Measurements from ENCODE around the gene CCDC88A. TPM values are rescaled to one million over a fixed set of nuclear protein-coding genes. Genes with fewer than 3 reads are reported as not detected.

The CCDC88A gene
- total RNA-seq, 1 donor from 2014 or later, result 66.7 TPM

GRCh38 chr2:55405116-55405515 is 14.5 kb downstream of the CCDC88A start:
- Histone ChIP-seq H3K36me3 (ENCODE audit: insufficient read depth, low read length) (peaks cover 4% of the 10 kb centered on the region), H3K9me3 (ENCODE audit: insufficient read depth, low read depth, low read length) (no peaks in the 10 kb centered on the region), H3K79me2 (ENCODE audit: insufficient read depth, low read length) (peaks cover 56% of the 10 kb centered on the region), H4K20me1 (ENCODE audit: insufficient read depth, low read length) (peaks cover 22% of the 10 kb centered on the region), H3K27me3 (ENCODE audit: insufficient read depth, low read length) (no peaks in the 10 kb centered on the region), H3K4me3 (ENCODE audit: insufficient read depth, low read depth, low read length) (no peak overlapping the region), H3K4me1 (ENCODE audit: insufficient read depth, low read length) (peaks cover 14% of the 10 kb centered on the region), H2AFZ (ENCODE audit: low read depth, low read length) (no peak overlapping the region), H3K4me2 (ENCODE audit: low read length) (no peak overlapping the region), H3K9ac (ENCODE audit: low read length) (no peak overlapping the region), H3K27ac (ENCODE audit: low read depth, low read length) (no peak overlapping the region)
- no peaks in the 10 kb centered on the region for H3K9me3 Mint-ChIP-seq (ENCODE audit: unreplicated experiment)
- peaks cover 10% of the 10 kb centered on the region for H3K36me3 Mint-ChIP-seq (ENCODE audit: low read depth, unreplicated experiment)
- no peak for TF ChIP-seq CTCF (IDR thresholded peaks at IDR 0.05; ENCODE audit: insufficient read depth, low read depth, low read length)
- TF ChIP-seq EZH2 (IDR thresholded peaks at IDR 0.05; ENCODE audit: insufficient read depth, low read length), result no peak
- peaks cover 14% of the 10 kb centered on the region for H3K4me1 Mint-ChIP-seq (ENCODE audit: low read depth, unreplicated experiment)
- no peak overlapping the region for H3K4me3 Mint-ChIP-seq (ENCODE audit: unreplicated experiment)
- H3K27ac Mint-ChIP-seq (ENCODE audit: unreplicated experiment), result no peak overlapping the region
- H3K27me3 Mint-ChIP-seq (ENCODE audit: low read depth, unreplicated experiment), result no peaks in the 10 kb centered on the region
- DNase-seq (ENCODE audit: low read depth) (no peak), FAIRE-seq (no peak)

GRCh38 chr2:55403256-55403998 is 16.2 kb downstream of the CCDC88A start:
- H3K4me2 ChIP-seq (ENCODE audit: low read length), result no peak overlapping the region
- no peak overlapping the region for H3K27ac ChIP-seq (ENCODE audit: low read depth, low read length)
- H3K9me3 Mint-ChIP-seq (ENCODE audit: unreplicated experiment), result no peaks in the 10 kb centered on the region
- peaks cover 10% of the 10 kb centered on the region for H3K36me3 Mint-ChIP-seq (ENCODE audit: low read depth, unreplicated experiment)
- no peak overlapping the region for H3K27ac Mint-ChIP-seq (ENCODE audit: unreplicated experiment)
- no peaks in the 10 kb centered on the region for H3K27me3 Mint-ChIP-seq (ENCODE audit: low read depth, unreplicated experiment)
- FAIRE-seq (no peak), DNase-seq (ENCODE audit: low read depth) (peak; percentile 40)
- H3K79me2 ChIP-seq (ENCODE audit: insufficient read depth, low read length), result peaks cover 48% of the 10 kb centered on the region
- no peak overlapping the region for H2AFZ ChIP-seq (ENCODE audit: low read depth, low read length)
- no peaks in the 10 kb centered on the region for H3K9me3 ChIP-seq (ENCODE audit: insufficient read depth, low read depth, low read length)
- no peaks in the 10 kb centered on the region for H3K27me3 ChIP-seq (ENCODE audit: insufficient read depth, low read length)
- no peak overlapping the region for H3K9ac ChIP-seq (ENCODE audit: low read length)
- peaks cover 7% of the 10 kb centered on the region for H3K4me1 Mint-ChIP-seq (ENCODE audit: low read depth, unreplicated experiment)
- no peak overlapping the region for H3K4me3 ChIP-seq (ENCODE audit: insufficient read depth, low read depth, low read length)
- H3K4me1 ChIP-seq (ENCODE audit: insufficient read depth, low read length), result peaks cover 4% of the 10 kb centered on the region
- H4K20me1 ChIP-seq (ENCODE audit: insufficient read depth, low read length), result peaks cover 13% of the 10 kb centered on the region
- peaks cover 4% of the 10 kb centered on the region for H3K36me3 ChIP-seq (ENCODE audit: insufficient read depth, low read length)
- TF ChIP-seq EZH2 (IDR thresholded peaks at IDR 0.05; ENCODE audit: insufficient read depth, low read length) (no peak), CTCF (IDR thresholded peaks at IDR 0.05; ENCODE audit: insufficient read depth, low read depth, low read length) (no peak)
- H3K4me3 Mint-ChIP-seq (ENCODE audit: unreplicated experiment), result no peak overlapping the region

GRCh38 chr2:55401124-55401523 is 18.5 kb downstream of the CCDC88A start:
- no peaks in the 10 kb centered on the region for H3K9me3 Mint-ChIP-seq (ENCODE audit: unreplicated experiment)
- Histone ChIP-seq H3K36me3 (ENCODE audit: insufficient read depth, low read length) (peaks cover 4% of the 10 kb centered on the region), H3K9ac (ENCODE audit: low read length) (no peak overlapping the region), H3K27me3 (ENCODE audit: insufficient read depth, low read length) (no peaks in the 10 kb centered on the region), H3K4me3 (ENCODE audit: insufficient read depth, low read depth, low read length) (no peak overlapping the region), H3K4me2 (ENCODE audit: low read length) (no peak overlapping the region), H3K9me3 (ENCODE audit: insufficient read depth, low read depth, low read length) (no peaks in the 10 kb centered on the region), H3K4me1 (ENCODE audit: insufficient read depth, low read length) (no peaks in the 10 kb centered on the region), H2AFZ (ENCODE audit: low read depth, low read length) (no peak overlapping the region), H3K79me2 (ENCODE audit: insufficient read depth, low read length) (peaks cover 32% of the 10 kb centered on the region), H3K27ac (ENCODE audit: low read depth, low read length) (no peak overlapping the region), H4K20me1 (ENCODE audit: insufficient read depth, low read length) (no peaks in the 10 kb centered on the region)
- H3K4me1 Mint-ChIP-seq (ENCODE audit: low read depth, unreplicated experiment), result peaks cover 5% of the 10 kb centered on the region
- FAIRE-seq, result no peak
- no peaks in the 10 kb centered on the region for H3K27me3 Mint-ChIP-seq (ENCODE audit: low read depth, unreplicated experiment)
- peaks cover 6% of the 10 kb centered on the region for H3K36me3 Mint-ChIP-seq (ENCODE audit: low read depth, unreplicated experiment)
- no peak overlapping the region for H3K4me3 Mint-ChIP-seq (ENCODE audit: unreplicated experiment)
- no peak overlapping the region for H3K27ac Mint-ChIP-seq (ENCODE audit: unreplicated experiment)
- DNase-seq (ENCODE audit: low read depth), result no peak
- TF ChIP-seq CTCF (IDR thresholded peaks at IDR 0.05; ENCODE audit: insufficient read depth, low read depth, low read length) (no peak), EZH2 (IDR thresholded peaks at IDR 0.05; ENCODE audit: insufficient read depth, low read length) (no peak)

All from astrocyte (in vitro differentiated cells and primary cell).